Activated naive CD8-positive, alpha-beta T cell (primary cell): Measurements from ENCODE around the gene MSMB.
"Not testable (repeated sequence)": the region's sequence is repeated elsewhere in the genome, so short reads cannot be mapped to it uniquely, and the experiment has no call there.

ENCODE experiments used
- H3K27ac Mint-ChIP-seq: one replicate; pipeline ENCODE4 v1.8.0; 2021; ENCODE audit warnings: mixed read lengths
- H3K27me3 Mint-ChIP-seq: one replicate; pipeline ENCODE4 v1.8.0; 2021; ENCODE audit warnings: mixed read lengths
- H3K36me3 Mint-ChIP-seq: one replicate; pipeline ENCODE4 v1.8.0; 2021; ENCODE audit warnings: mixed read lengths
- H3K4me1 Mint-ChIP-seq: one replicate; pipeline ENCODE4 v1.8.0; 2021; ENCODE audit warnings: low read depth, mixed read lengths
- H3K4me3 Mint-ChIP-seq: one replicate; pipeline ENCODE4 v1.8.0; 2021; ENCODE audit warnings: mild to moderate bottlenecking, mixed read lengths
- H3K9me3 Mint-ChIP-seq: one replicate; pipeline ENCODE4 v1.8.0; 2021; ENCODE audit warnings: low read depth, mixed read lengths

The MSMB gene

DNA sequence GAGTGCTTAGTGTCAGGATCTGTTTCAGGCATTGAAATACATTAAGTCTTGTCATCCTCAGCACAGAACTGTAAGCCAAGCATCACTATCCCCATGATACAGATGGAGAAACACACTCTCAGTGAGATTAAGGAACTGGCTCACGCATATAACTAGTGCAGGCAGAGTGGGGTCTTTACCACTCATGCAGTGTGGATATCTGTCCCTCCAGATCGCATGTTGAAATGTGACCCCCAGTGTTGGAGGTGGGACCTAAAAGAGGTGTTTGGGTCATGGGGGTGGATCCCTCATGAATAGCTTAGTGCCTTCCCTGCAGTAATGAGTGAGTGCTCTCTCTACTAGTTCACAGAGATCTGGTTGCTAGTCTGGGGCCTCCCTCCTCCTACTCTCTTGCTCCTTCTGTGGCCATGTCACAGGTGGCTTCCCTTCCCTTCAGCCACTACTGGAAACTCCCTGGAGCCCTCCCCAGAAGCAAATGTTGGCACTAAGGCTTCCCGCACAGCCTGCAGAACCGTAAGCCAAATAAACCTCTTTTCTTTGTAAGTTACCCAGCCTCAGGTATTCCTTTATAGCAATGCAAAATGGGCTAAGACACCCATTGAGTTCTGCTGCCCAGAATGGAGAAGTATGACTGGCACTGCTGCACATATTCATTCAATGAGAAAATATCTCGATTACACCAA lies 31.8 kb upstream of the MSMB start:
- Mint-ChIP-seq H3K4me1 (peaks cover 34% of the 10 kb centered on the region), H3K9me3 (no peaks in the 10 kb centered on the region)

DNA sequence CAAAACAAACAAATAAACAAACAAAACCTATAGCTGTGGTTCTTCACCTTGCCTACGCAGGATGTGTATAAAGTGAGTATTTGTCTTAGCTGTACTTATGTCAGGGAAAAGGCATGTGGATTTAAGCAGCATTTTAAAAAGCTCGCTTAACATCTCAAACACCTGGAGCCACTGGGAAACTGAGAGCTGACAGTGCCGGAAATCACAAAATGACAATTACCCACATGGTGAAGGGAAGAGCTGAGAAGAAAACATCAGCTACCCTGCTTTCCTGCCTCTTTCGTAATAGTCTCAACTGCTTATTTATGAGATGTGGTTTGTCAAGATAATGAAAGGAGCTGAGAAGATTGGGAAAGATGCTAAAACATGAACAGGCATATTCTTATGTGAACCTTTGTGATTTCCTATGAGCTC lies 31.1 kb upstream of the MSMB start:
- no peak overlapping the region for H3K27ac Mint-ChIP-seq

More for the DNA sequence above, 31.8 kb upstream of the MSMB start:
- Mint-ChIP-seq H3K36me3 (no peaks in the 10 kb centered on the region), H3K27me3 (no peaks in the 10 kb centered on the region), H3K4me3 (no peak overlapping the region), H3K27ac (no peak overlapping the region)

GRCh38 chr10:46075869-46076268 lies 29.8 kb upstream of the MSMB start:
- peaks cover 31% of the 10 kb centered on the region for H3K4me1 Mint-ChIP-seq
- no peaks in the 10 kb centered on the region for H3K27me3 Mint-ChIP-seq
- H3K36me3 Mint-ChIP-seq, result no peaks in the 10 kb centered on the region
- no peaks in the 10 kb centered on the region for H3K9me3 Mint-ChIP-seq
- no peak overlapping the region for H3K4me3 Mint-ChIP-seq
- no peak overlapping the region for H3K27ac Mint-ChIP-seq

More for the DNA sequence above, 31.1 kb upstream of the MSMB start:
- Mint-ChIP-seq H3K9me3 (no peaks in the 10 kb centered on the region), H3K36me3 (no peaks in the 10 kb centered on the region), H3K27me3 (no peaks in the 10 kb centered on the region), H3K4me1 (peaks cover 34% of the 10 kb centered on the region), H3K4me3 (peak overlapping the region; percentile 20)

GRCh38 chr10:46074196-46074946 lies 28.3 kb upstream of the MSMB start:
- no peaks in the 10 kb centered on the region for H3K27me3 Mint-ChIP-seq
- no peak overlapping the region for H3K27ac Mint-ChIP-seq
- H3K9me3 Mint-ChIP-seq, result no peaks in the 10 kb centered on the region
- H3K36me3 Mint-ChIP-seq, result no peaks in the 10 kb centered on the region
- H3K4me3 Mint-ChIP-seq, result no peak overlapping the region
- H3K4me1 Mint-ChIP-seq, result peaks cover 32% of the 10 kb centered on the region

DNA sequence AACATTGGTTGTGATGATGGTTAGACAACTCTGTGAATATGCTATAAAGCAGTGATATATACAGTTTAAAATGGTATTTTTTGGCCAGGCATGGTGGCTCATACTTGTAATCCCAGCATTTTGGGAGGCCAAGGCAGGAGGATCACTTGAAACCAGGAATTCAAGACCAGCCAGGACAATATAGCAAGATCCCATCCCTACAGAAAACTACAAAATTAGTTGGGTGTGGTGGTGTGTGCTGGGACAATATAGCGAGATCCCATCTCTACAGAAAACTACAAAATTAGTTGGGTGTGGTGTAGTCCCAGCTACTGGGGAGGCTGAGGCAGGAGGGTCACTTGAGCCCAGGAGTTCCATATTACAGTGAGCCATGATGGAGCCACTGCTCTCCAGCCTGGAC lies 27.5 kb upstream of the MSMB start:
- H3K36me3 Mint-ChIP-seq, result no peaks in the 10 kb centered on the region
- H3K4me3 Mint-ChIP-seq, result no peak overlapping the region
- H3K27me3 Mint-ChIP-seq, result no peaks in the 10 kb centered on the region
- H3K27ac Mint-ChIP-seq, result no peak overlapping the region
- H3K4me1 Mint-ChIP-seq, result peaks cover 30% of the 10 kb centered on the region
- H3K9me3 Mint-ChIP-seq, result no peaks in the 10 kb centered on the region

DNA sequence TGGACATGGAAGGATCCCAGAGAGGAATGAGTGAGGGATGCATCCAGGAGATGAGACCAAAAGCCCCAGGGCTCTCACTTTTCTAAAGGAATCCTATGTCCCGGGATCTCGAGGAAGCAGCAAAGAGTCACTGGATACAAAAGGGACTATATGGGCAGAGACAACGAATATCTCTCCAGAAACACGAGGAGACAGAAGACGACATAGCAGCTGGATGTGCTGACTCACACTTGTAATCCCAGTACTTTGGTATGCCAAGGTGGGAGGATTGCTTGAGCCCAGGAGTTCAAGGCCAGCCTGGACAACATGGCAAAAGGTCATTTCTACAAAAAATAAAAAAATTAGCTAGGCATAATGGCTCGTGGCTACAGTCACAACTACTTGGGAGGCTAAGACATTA lies 24.7 kb upstream of the MSMB start:
- Mint-ChIP-seq H3K27ac (no peak overlapping the region), H3K36me3 (no peaks in the 10 kb centered on the region), H3K4me1 (peaks cover 13% of the 10 kb centered on the region), H3K27me3 (no peaks in the 10 kb centered on the region), H3K9me3 (no peaks in the 10 kb centered on the region), H3K4me3 (no peak overlapping the region)

DNA sequence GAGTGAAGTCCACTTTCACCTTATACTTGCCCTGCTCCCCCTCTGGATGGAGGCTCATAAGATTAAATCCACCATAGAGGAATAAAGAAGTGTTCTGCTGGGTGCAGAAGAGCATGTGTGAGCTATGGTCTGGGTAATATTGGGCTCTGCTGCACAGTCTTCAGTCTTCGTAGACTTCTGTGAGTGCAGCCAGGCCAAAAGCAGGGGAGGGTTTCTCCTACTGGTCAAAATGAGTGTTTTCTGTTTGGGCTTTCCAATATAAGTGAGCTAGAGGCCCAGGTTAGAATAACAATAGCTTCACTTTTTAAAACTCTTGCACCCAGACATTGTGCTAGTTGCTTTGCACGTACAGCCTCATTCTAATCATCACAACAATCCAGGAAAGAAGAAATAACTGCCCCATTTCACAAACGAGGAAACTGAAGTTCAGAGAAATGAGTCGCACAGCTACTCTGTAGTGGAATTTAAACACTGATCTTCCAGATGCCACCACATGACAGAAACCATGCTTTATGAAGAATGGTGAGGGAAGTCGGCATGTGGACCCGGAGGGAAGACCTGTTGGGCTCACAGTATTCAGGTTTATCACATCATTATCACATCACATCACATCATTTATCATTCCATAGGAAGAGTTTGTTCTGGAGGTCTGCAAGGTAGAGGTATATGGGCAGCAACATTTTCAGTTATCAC lies 23.8 kb upstream of the MSMB start:
- Mint-ChIP-seq H3K27ac (no peak overlapping the region), H3K36me3 (no peaks in the 10 kb centered on the region), H3K4me1 (peaks cover 11% of the 10 kb centered on the region), H3K9me3 (no peaks in the 10 kb centered on the region), H3K27me3 (no peaks in the 10 kb centered on the region), H3K4me3 (no peak overlapping the region)

DNA sequence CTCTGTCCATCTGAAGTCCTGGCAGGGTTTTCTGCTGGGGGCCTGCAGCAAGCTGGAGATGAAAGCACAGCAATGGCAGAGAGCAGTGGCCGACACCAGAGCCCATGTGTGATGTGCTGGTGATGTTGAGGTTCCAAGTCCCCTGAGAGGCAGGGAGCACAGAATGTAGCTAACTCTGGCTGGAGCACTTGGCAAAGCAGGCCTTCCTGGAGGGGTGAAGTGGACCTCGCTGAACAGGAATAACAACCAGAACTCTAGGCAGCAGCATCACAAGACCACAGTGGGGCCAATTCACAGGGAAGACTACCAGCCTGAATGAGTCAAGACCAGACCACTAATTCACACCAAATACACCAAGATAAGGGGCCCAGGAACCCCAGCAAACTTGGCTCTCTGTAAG lies 22.8 kb upstream of the MSMB start:
- no peak overlapping the region for H3K4me3 Mint-ChIP-seq
- H3K4me1 Mint-ChIP-seq, result peaks cover 7% of the 10 kb centered on the region
- peak overlapping the region; percentile 5 for H3K27ac Mint-ChIP-seq
- no peaks in the 10 kb centered on the region for H3K27me3 Mint-ChIP-seq
- H3K36me3 Mint-ChIP-seq, result no peaks in the 10 kb centered on the region
- H3K9me3 Mint-ChIP-seq, result no peaks in the 10 kb centered on the region

GRCh38 chr10:46068117-46068516 lies 22.0 kb upstream of the MSMB start:
- Mint-ChIP-seq H3K4me1 (peaks cover 7% of the 10 kb centered on the region), H3K4me3 (no peak overlapping the region), H3K27ac (no peak overlapping the region), H3K9me3 (no peaks in the 10 kb centered on the region), H3K27me3 (no peaks in the 10 kb centered on the region), H3K36me3 (no peaks in the 10 kb centered on the region)

DNA sequence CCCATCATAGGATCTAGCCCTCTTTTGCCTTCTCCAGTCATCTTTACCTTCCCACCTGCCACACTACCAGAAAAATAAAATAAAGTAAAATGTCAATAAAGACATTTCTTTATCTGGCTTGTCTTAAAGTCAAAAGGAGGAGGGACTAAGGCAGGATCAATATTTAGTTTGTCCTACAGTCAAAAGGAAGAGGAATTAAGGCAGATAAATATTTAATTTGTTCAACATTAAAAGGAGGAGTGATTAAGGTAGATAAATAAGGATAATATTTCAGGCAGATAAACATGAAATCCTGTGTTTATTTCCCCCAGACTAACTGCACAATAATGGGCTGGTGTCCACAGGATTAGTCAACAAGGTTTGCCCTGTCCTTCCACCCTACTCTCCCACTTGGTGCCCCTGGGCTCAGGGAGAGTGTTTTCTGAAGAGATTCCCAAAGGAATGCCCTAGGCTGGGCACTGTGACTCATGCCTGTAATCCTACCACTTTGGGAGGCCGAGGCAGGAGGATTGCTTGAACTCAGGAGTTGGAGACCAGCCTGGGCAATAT lies 18.3 kb upstream of the MSMB start:
- no peaks in the 10 kb centered on the region for H3K4me1 Mint-ChIP-seq
- H3K27ac Mint-ChIP-seq, result no peak overlapping the region
- H3K36me3 Mint-ChIP-seq, result no peaks in the 10 kb centered on the region
- H3K9me3 Mint-ChIP-seq, result no peaks in the 10 kb centered on the region
- no peak overlapping the region for H3K4me3 Mint-ChIP-seq
- no peaks in the 10 kb centered on the region for H3K27me3 Mint-ChIP-seq

DNA sequence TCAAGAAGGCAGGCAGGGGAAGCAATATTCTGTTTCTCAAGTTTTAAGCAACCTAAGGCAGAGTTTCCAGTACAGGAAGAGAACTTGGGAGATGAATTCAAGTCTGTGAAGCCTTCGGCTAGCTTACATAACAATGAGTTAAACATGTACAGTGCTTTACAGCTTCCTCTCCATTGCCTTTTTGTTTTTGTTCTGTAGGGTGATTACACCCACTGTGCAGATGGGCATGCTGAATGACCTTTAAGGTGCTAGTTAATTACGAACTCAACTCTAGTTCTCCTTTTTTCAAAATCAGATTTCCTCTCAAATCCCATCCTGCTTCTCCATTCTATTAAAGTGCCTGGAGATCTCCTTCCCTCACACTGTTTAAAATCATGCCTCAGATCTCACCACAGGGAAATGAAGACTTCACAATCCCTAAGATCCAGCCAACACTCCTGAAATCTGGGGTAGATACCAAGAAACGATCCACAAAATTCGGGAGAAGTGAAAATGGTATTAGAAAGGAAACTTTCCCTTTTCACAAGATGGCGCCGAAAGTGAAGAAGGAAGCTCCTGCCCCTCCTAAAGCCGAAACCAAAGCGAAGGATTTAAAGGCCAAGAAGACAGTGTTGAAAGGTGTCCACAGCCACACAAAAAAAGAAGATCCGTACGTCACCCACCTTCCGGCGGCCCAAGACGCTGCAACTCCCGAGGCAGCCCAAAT lies 16.8 kb upstream of the MSMB start:
- no peaks in the 10 kb centered on the region for H3K4me1 Mint-ChIP-seq
- H3K27ac Mint-ChIP-seq, result no peak overlapping the region
- H3K27me3 Mint-ChIP-seq, result no peaks in the 10 kb centered on the region
- H3K36me3 Mint-ChIP-seq, result no peaks in the 10 kb centered on the region
- H3K4me3 Mint-ChIP-seq, result no peak overlapping the region
- no peaks in the 10 kb centered on the region for H3K9me3 Mint-ChIP-seq

DNA sequence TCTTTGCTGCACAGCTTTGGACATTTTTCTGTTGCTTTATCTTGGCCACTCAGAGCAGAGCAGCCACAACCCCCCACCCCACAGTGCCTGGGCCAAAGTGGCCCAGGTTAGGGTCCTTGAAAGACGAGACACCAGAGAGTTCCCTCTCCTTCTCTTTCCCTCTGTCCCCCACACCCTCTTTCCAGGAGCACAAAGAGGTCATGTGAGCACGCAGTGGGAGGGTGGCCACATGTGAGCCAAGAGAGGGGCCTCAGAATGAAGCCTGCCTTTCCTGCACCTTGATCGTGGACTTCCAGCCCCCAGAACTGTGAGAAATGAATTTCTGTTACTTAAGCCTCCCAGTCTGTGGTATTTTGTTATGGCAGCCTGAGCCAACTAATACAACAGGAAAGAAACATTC lies 14.6 kb upstream of the MSMB start:
- H3K36me3 Mint-ChIP-seq, result peaks cover 6% of the 10 kb centered on the region
- H3K27me3 Mint-ChIP-seq, result no peaks in the 10 kb centered on the region
- H3K27ac Mint-ChIP-seq, result no peak overlapping the region
- H3K4me3 Mint-ChIP-seq, result no peak overlapping the region
- H3K4me1 Mint-ChIP-seq, result no peaks in the 10 kb centered on the region
- peaks cover 8% of the 10 kb centered on the region for H3K9me3 Mint-ChIP-seq

DNA sequence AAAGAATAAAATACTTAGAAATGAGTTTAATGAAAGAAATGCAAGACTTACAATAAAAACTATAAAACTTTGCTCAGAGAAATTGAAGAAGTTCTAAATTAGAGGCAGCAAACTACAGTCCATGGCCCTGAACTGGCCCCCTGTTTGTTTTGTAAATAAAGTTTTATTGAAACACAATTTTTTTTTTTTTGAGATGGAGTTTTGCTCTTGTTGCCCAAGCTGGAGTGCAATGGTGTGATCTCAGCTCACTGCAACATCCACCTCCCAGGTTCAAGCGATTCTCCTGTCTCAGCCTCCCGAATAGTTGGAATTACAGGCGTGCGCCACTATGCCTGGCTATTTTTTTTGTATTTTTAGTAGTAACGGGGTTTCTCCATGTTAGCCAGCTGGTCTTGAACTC lies 11.9 kb upstream of the MSMB start:
- H3K4me3 Mint-ChIP-seq, H3K4me1 Mint-ChIP-seq, H3K9me3 Mint-ChIP-seq, H3K27ac Mint-ChIP-seq, H3K27me3 Mint-ChIP-seq, H3K36me3 Mint-ChIP-seq: not testable (repeated sequence)

DNA sequence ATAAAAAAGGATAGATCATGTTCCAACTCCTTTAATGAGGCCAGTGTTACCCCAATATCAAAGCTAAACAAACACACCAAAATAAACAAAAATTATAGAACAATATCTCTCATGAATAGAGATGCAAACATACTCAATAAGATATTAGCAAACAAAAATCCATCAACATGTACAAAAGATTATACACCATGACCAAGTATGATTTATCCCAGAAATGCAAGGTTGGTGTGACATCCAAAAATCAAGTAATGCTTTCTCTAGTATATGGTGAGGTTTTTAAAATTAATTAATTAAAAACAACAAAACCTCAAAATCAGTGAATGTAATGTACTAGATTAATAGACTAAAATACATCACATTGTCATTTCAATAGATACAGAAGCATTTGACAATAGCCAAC lies 11.0 kb upstream of the MSMB start:
- Mint-ChIP-seq H3K4me3 (no peak overlapping the region), H3K27me3 (no peaks in the 10 kb centered on the region), H3K27ac (no peak overlapping the region)

DNA sequence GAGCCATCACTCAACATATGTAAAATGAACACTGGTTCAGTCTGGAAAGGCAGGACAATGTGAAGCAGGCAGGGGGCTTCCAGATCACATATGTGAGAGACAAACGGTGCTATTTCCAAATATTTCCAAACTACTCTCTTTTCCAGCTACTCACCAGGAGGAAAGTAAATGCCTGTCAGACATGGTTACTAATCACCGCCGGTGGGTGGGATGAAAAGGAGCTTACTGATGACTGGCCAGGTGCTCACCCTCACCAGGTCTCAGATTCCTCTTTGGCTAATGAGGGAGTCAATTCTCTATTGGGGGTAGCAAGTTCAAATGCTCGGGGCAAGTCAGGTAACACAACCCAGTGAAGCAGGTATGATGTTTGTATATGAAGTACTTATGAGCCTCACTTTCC lies 9.7 kb upstream of the MSMB start:
- H3K27me3 Mint-ChIP-seq, result no peaks in the 10 kb centered on the region
- H3K27ac Mint-ChIP-seq, result no peak overlapping the region
- no peak overlapping the region for H3K4me3 Mint-ChIP-seq
- H3K4me1 Mint-ChIP-seq, result peaks cover 9% of the 10 kb centered on the region
- H3K36me3 Mint-ChIP-seq, result peaks cover 6% of the 10 kb centered on the region
- peaks cover 8% of the 10 kb centered on the region for H3K9me3 Mint-ChIP-seq

More for the DNA sequence above, 11.0 kb upstream of the MSMB start:
- peaks cover 6% of the 10 kb centered on the region for H3K4me1 Mint-ChIP-seq
- peaks cover 8% of the 10 kb centered on the region for H3K9me3 Mint-ChIP-seq
- H3K36me3 Mint-ChIP-seq, result peaks cover 6% of the 10 kb centered on the region
